IMR-90 (cell line): ENCODE results near the gene CSNK2B. TPM values are rescaled to one million over a fixed set of nuclear protein-coding genes. Genes with fewer than 3 reads are reported as not detected.
A peak's percentile ranks its signal among the peaks of the same experiment; 100 is the strongest.

Experiments used
- ATAC-seq: fragments of 200-7000 bp; cut with Tn5 transposase; 2 replicates; pipeline ENCODE4 v1.9.1; 2020; ENCODE audit warnings: low read depth, mild to moderate bottlenecking, moderate library complexity
- BruUV-seq: library from RNA; stranded (reverse); fragments of 400-500 nt; replicated peaks from 2 replicates; lab custom pipeline; 2021; lab: Mats Ljungman, UMichigan
- CTCF ChIA-PET: fragments of 300-600 bp; formaldehyde crosslinking; extraction: SDS; loops from one replicate; lab custom pipeline; 2021; ENCODE audit warnings: antibody characterized with exemption; lab: Yijun Ruan, JAX
- POLR2A ChIA-PET: fragments of 300-600 bp; sonication (Branson Sonifier 250); formaldehyde crosslinking; loops from one replicate; lab custom pipeline; 2022; ENCODE audit warnings: antibody characterized with exemption; ENCODE audit not compliant: unreplicated experiment; lab: Charles Lee
- DNase-seq: peaks from one replicate; pipeline ENCODE4 v3.0.0; 2013
- H2AFZ ChIP-seq: replicated peaks from 2 replicates; pipeline ENCODE3; 2013; ENCODE audit warnings: low read length, mild to moderate bottlenecking; ENCODE audit not compliant: poor library complexity
- H2AK5ac ChIP-seq: 2 replicates; pipeline ENCODE4 v1.6.1; 2013; ENCODE audit warnings: low read depth, low read length, inconsistent platforms
- H2AK9ac ChIP-seq: replicated peaks from 2 replicates; pipeline ENCODE3; 2013; ENCODE audit warnings: mild to moderate bottlenecking, low read depth, low read length, moderate library complexity; ENCODE audit not compliant: poor library complexity
- H2BK120ac ChIP-seq: 2 replicates; pipeline ENCODE4 v1.6.1; 2013; ENCODE audit warnings: low read depth, low read length, inconsistent platforms
- H2BK15ac ChIP-seq: 3 replicates; pipeline ENCODE4 v1.6.1; 2013; ENCODE audit warnings: low read depth, low read length, inconsistent platforms
- H2BK20ac ChIP-seq: 2 replicates; pipeline ENCODE4 v1.6.1; 2013; ENCODE audit warnings: low read depth, mild to moderate bottlenecking, inconsistent platforms, low read length, moderate library complexity
- H2BK5ac ChIP-seq: 2 replicates; pipeline ENCODE4 v1.6.1; 2013; ENCODE audit warnings: mild to moderate bottlenecking, low read depth, low read length, inconsistent platforms; ENCODE audit not compliant: poor library complexity, severe bottlenecking
- H3K14ac ChIP-seq: replicated peaks from 2 replicates; pipeline ENCODE4 v1.6.1; 2013; ENCODE audit warnings: low read depth, low read length, inconsistent platforms
- H3K18ac ChIP-seq: 2 replicates; pipeline ENCODE4 v1.6.1; 2013; ENCODE audit warnings: low read depth, low read length, control low read depth
- H3K23ac ChIP-seq: 2 replicates; pipeline ENCODE4 v1.6.1; 2013; ENCODE audit warnings: low read depth, low read length, inconsistent platforms
- H3K27ac ChIP-seq: 2 replicates; pipeline ENCODE4 v1.5.1; 2013; ENCODE audit warnings: mild to moderate bottlenecking, control low read depth, low read length; ENCODE audit not compliant: insufficient read depth
- H3K27me3 ChIP-seq: 2 replicates; pipeline ENCODE4 v1.6.1; 2013; ENCODE audit warnings: low read length; ENCODE audit not compliant: control insufficient read depth, insufficient read depth
- H3K36me3 ChIP-seq: 2 replicates; pipeline ENCODE4 v1.6.1; 2013; ENCODE audit warnings: low read length, mixed read lengths; ENCODE audit not compliant: control insufficient read depth, insufficient read depth
- H3K4ac ChIP-seq: 2 replicates; pipeline ENCODE4 v1.6.1; 2013; ENCODE audit warnings: low read depth, low read length, inconsistent platforms
- H3K4me1 ChIP-seq: 2 replicates; pipeline ENCODE4 v1.6.1; 2013; ENCODE audit warnings: low read length, mixed read lengths; ENCODE audit not compliant: control insufficient read depth, insufficient read depth
- H3K4me2 ChIP-seq: 2 replicates; pipeline ENCODE4 v1.6.1; 2013; ENCODE audit warnings: low read depth, mild to moderate bottlenecking, control low read depth, low read length, moderate library complexity
- H3K4me3 ChIP-seq: 2 replicates; pipeline ENCODE4 v1.5.1; 2013; ENCODE audit warnings: low read depth, mild to moderate bottlenecking, control low read depth, low read length, moderate library complexity; ENCODE audit not compliant: insufficient read depth
- H3K56ac ChIP-seq: 2 replicates; pipeline ENCODE4 v1.6.1; 2013; ENCODE audit warnings: low read length, inconsistent platforms; ENCODE audit not compliant: insufficient read depth; ENCODE audit errors: extremely low read depth
- H3K79me1 ChIP-seq, 2 experiments: 2 replicates each; pipeline ENCODE4 v1.6.1; 2013; ENCODE audit warnings: low read length in 2 of 2, inconsistent platforms in 1 of 2, low read depth in 1 of 2
- H3K9ac ChIP-seq: 2 replicates; pipeline ENCODE4 v1.6.1; 2013; ENCODE audit warnings: low read depth, low read length, control low read depth
- H3K9me1 ChIP-seq: 2 replicates; pipeline ENCODE4 v1.6.1; 2013; ENCODE audit warnings: low read length, inconsistent platforms; ENCODE audit not compliant: insufficient read depth
- H3K9me3 ChIP-seq: 2 replicates; pipeline ENCODE4 v1.6.1; 2013; ENCODE audit warnings: low read length; ENCODE audit not compliant: control insufficient read depth, insufficient read depth
- H4K20me1 ChIP-seq: 2 replicates; pipeline ENCODE4 v1.6.1; 2013; ENCODE audit warnings: low read length, inconsistent platforms; ENCODE audit not compliant: insufficient read depth
- H4K5ac ChIP-seq: 2 replicates; pipeline ENCODE4 v1.6.1; 2013; ENCODE audit warnings: mild to moderate bottlenecking, low read depth, low read length, control low read depth
- H4K8ac ChIP-seq, 2 experiments: 2 replicates each; pipeline ENCODE4 v1.6.1; 2013; ENCODE audit warnings: low read depth in 2 of 2, low read length in 2 of 2, control low read depth in 1 of 2, inconsistent platforms in 1 of 2
- H4K91ac ChIP-seq: 2 replicates; pipeline ENCODE4 v1.6.1; 2013; ENCODE audit warnings: low read depth, low read length, inconsistent platforms; ENCODE audit not compliant: insufficient read depth
- BHLHE40 ChIP-seq: fragments of 150-350 bp; IDR thresholded peaks from 2 replicates; pipeline ENCODE4 v1.6.1; 2016; ENCODE audit warnings: mild to moderate bottlenecking, low read depth, low read length
- CEBPB ChIP-seq: IDR thresholded peaks from 2 replicates; pipeline ENCODE4 v1.6.1; 2012; ENCODE audit warnings: low read depth, low read length, improper control_type of control experiment
- MAZ ChIP-seq: IDR thresholded peaks from 2 replicates; pipeline ENCODE4 v1.6.1; 2012; ENCODE audit warnings: low read depth, mild to moderate bottlenecking, low read length, improper control_type of control experiment, moderate library complexity, borderline replicate concordance
- MXI1 ChIP-seq: IDR thresholded peaks from 2 replicates; pipeline ENCODE4 v1.6.1; 2012; ENCODE audit warnings: low read depth, mild to moderate bottlenecking, low read length, moderate library complexity, borderline replicate concordance
- POLR2A ChIP-seq: IDR thresholded peaks from 2 replicates; pipeline ENCODE4 v1.6.1; 2012; ENCODE audit warnings: mild to moderate bottlenecking, low read depth, low read length
- WGBS, 2 experiments: methylation state at CpG; one replicate each; pipeline versions ENCODE4 v1.1.5 to v1.1.7; 2013; ENCODE audit warnings: missing lambda C conversion rate in 2 of 2; ENCODE audit not compliant: insufficient read length in 1 of 2; ENCODE audit errors: extremely low coverage in 2 of 2; 5-methylcytosine and 5-hydroxymethylcytosine counted together
- dilution Hi-C: fragments of 300-500 bp; cut with HindIII; formaldehyde crosslinking; loops from one replicate; pipeline ENCODE4 v1.14.3; 2018; ENCODE audit warnings: low sequenced_read_pairs; ENCODE audit not compliant: unreplicated experiment
- in situ Hi-C: fragments of 300-500 bp; cut with MboI; formaldehyde crosslinking; loops from 3 replicates; pipeline ENCODE4 v1.14.3; 2019; ENCODE audit warnings: low sequenced_read_pairs, inconsistent platforms, mixed read lengths
- intact Hi-C: fragments of 100-400 bp; cut with micrococcal nuclease; formaldehyde crosslinking; loops from 2 replicates; pipeline ENCODE4 v1.10.0; 2022
- polyA plus RNA-seq, 3 experiments: library from polyadenylated mRNA; depleted of rRNA; stranded (reverse); fragments of >200 nt; gene quantifications; 2 replicates each; pipeline ENCODE4 v1.2.3, GENCODE V29; 2012; ENCODE audit warnings: low replicate concordance in 1 of 3
- total RNA-seq: library from RNA; depleted of rRNA; stranded (reverse); fragments of >200 nt; gene quantifications from 2 replicates; pipeline ENCODE4 v1.2.3, GENCODE V29; 2012

The CSNK2B gene
- total and polyA plus RNA-seq, 2 of the 4 experiments (the other 2 are of a cell fraction), result 194 to 240 TPM

DNA sequence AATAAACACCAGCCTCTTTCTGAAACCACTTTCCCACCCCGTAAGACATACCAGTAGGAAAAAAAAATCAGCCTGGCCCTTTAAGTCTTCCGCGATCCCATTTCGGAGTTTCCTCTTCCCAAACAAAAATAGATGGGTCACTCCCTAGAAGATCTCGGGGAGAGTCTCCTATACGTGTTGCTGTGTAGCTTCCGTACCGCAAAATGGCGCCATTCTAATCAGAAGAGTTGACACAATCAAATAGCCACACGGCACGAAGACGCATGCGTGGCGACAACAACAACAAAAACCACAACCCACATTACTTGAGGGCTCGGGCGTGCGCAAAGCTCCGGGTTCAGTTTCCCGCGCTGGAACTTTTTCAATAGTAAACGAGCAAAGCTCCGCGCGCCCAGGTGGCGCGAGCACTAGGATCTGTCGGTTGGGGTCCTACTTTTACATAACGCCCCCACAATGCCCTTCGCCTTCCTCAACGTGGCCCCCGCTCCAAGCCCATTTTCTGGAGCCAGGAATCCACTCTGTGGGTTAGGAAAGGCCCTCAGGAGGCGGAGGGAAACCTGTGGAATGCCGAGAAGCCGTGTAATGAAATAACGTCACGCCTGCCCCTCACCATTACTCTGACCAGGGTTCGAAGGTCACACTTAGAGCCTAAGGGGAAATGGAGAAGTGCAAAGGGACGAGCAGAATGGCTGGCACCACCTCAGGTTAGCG lies 935 bp upstream of the CSNK2B start, which contains the start of gene GPANK1:
GPANK1 (minus strand) TSS at position 208 of the 711 bp plus-strand sequence. CDS start 519 bp downstream, outside the sequence.
- H3K27me3 ChIP-seq, result no peaks in the 10 kb centered on the region
- 0% methylated on average over 5 of the region's 39 CpGs; no CpG with 5 or more reads in 1 of the 2 experiments for WGBS, 2 experiments
- peak within 1 kb of the TSS; percentile 75 for H2BK120ac ChIP-seq
- H3K18ac ChIP-seq, result peak within 1 kb of the TSS; percentile 30
- peaks cover 14% of the 10 kb centered on the region for H3K4me1 ChIP-seq
- peaks cover 33% of the 10 kb centered on the region for H3K36me3 ChIP-seq
- H3K4me3 ChIP-seq, result peak within 1 kb of the TSS; percentile 74
- H2BK20ac ChIP-seq, result peak within 1 kb of the TSS; percentile 65
- peak; percentile 32 for ATAC-seq
- in situ Hi-C loops (no loop called here), intact Hi-C loops (loop anchor here (2.0 to 5.0 kb wide), 2 partner anchors 118 to 167 kb away; partner anchors contain the start of genes ATP6V1G2 and NFKBIL1), dilution Hi-C loops (no loop called here)
- peak within 1 kb of the TSS; percentile 82 for H2BK5ac ChIP-seq
- H3K23ac ChIP-seq, result peak within 1 kb of the TSS; percentile 93
- peaks cover 16 to 84% of the 10 kb centered on the region in 2 experiments for H3K79me1 ChIP-seq
- peak within 1 kb of the TSS; percentile 87 for H3K4me2 ChIP-seq
- peak within 1 kb of the TSS; percentile 80 for H3K4ac ChIP-seq
- peak within 1 kb of the TSS; percentile 90 for H2AFZ ChIP-seq
- BruUV-seq, result no TSS peak
- peak within 1 kb of the TSS; percentile 87 for H3K27ac ChIP-seq
- ChIA-PET CTCF (interaction anchor here (1.3 kb wide), 1 partner anchor 13 kb away, joined by 5 read pairs; the partner anchor contains the start of gene BAG6), POLR2A (no interaction called here)
- H2BK15ac ChIP-seq, result peak within 1 kb of the TSS; percentile 63; the same call in 2 of the 3 replicates
- H3K9me3 ChIP-seq, result no peaks in the 10 kb centered on the region
- H3K14ac ChIP-seq, result peak within 1 kb of the TSS; percentile 93
- H4K91ac ChIP-seq, result peak within 1 kb of the TSS; percentile 90
- H2AK5ac ChIP-seq, result peak within 1 kb of the TSS; percentile 96
- peak within 1 kb of the TSS; percentile 99 for H2AK9ac ChIP-seq
- DNase-seq, result peak; percentile 94
- no peaks in the 10 kb centered on the region; the same call in none of the 2 replicates for H4K20me1 ChIP-seq
- H3K9me1 ChIP-seq, result 0 out of 2 replicates have a peak, but pooled peaks cover 3% of the 10 kb centered on the region
- peak within 1 kb of the TSS; percentile 86 for H3K56ac ChIP-seq
- peak; percentile 74; the same call in 1 of the 2 replicates for TF ChIP-seq MXI1
- peak; percentile 57 for TF ChIP-seq CEBPB
- TF ChIP-seq BHLHE40, result peak; percentile 48; the same call in 1 of the 2 replicates
- TF ChIP-seq POLR2A, result no peak
- peak; percentile 11; the same call in 1 of the 2 replicates for TF ChIP-seq MAZ
- peak within 1 kb of the TSS; percentile 48 for H4K5ac ChIP-seq
- peak within 1 kb of the TSS; percentile 78 for H3K9ac ChIP-seq
- H4K8ac ChIP-seq, result peak within 1 kb of the TSS; percentile 61 to 98
